ENCODE data around the gene ADIPOQ.

DNA sequence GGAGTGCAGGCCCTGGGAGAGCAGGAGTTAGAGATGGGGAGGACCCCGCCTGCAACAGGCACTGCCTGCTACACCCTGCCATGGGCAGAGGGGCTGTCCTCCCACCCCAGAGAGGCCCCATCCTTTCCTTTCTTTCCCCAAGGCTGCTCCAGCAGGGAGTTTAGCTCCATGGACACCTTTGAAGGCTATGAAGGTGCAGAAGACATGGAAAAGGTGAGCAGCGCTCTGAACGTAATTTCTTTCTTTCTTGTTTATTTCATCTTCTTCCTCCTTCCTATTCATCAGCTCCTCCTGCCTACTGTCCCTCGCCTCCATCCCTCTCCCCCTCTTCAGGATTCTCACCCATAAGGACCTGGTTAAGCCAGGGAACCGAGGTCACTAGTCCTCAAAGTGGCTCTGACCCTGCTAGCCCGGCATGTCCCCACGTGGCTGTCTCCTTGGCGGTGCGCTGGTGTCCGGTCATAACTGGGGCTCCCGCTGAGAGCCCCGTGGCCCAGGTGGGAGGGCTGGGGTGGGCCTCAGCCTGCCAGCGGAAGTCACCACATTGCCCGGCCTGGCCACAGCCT, 16.0 kb upstream of the ADIPOQ start:
- no peak for TF ChIP-seq POLR2A (IDR thresholded peaks at IDR 0.05; ENCODE audit: low read depth, low read length)
- TF ChIP-seq, protein P1, sequence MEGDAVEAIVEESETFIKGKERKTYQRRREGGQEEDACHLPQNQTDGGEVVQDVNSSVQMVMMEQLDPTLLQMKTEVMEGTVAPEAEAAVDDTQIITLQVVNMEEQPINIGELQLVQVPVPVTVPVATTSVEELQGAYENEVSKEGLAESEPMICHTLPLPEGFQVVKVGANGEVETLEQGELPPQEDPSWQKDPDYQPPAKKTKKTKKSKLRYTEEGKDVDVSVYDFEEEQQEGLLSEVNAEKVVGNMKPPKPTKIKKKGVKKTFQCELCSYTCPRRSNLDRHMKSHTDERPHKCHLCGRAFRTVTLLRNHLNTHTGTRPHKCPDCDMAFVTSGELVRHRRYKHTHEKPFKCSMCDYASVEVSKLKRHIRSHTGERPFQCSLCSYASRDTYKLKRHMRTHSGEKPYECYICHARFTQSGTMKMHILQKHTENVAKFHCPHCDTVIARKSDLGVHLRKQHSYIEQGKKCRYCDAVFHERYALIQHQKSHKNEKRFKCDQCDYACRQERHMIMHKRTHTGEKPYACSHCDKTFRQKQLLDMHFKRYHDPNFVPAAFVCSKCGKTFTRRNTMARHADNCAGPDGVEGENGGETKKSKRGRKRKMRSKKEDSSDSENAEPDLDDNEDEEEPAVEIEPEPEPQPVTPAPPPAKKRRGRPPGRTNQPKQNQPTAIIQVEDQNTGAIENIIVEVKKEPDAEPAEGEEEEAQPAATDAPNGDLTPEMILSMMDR (conservative IDR thresholded peaks at IDR 0.05; ENCODE audit: low read depth, low read length): no peak
- TF ChIP-seq FOS (IDR thresholded peaks at IDR 0.05; ENCODE audit: low read depth, low read length): no peak
- no peak for TF ChIP-seq MXI1 (IDR thresholded peaks at IDR 0.05; ENCODE audit: borderline replicate concordance, low read depth, low read length)
- TF ChIP-seq CEBPB (IDR thresholded peaks at IDR 0.05; ENCODE audit: low read depth, low read length): no peak
- TF ChIP-seq RFX5 (IDR thresholded peaks at IDR 0.05; ENCODE audit: low read depth, low read length): no peak
- no peak for TF ChIP-seq MAZ (IDR thresholded peaks at IDR 0.05; ENCODE audit: borderline replicate concordance, low read depth, low read length)
- no peak for TF ChIP-seq BHLHE40 (IDR thresholded peaks at IDR 0.05; ENCODE audit: low read depth, low read length)
